KOPT-K1 (cell line): Measurements from ENCODE around the gene SYNE1.

ENCODE experiments used
- H3K27ac ChIP-seq: fragments of 200-600 bp; sonication (generic); 2 replicates; pipeline ENCODE4 v1.5.1; 2016; ENCODE audit warnings: antibody characterized with exemption, mild to moderate bottlenecking, low read depth, low read length; ENCODE audit not compliant: poor library complexity, severe bottlenecking
- H3K36me3 ChIP-seq: fragments of 200-600 bp; sonication (generic); 2 replicates; pipeline ENCODE4 v1.5.1; 2017; ENCODE audit warnings: antibody characterized with exemption, mild to moderate bottlenecking, low read length, moderate library complexity; ENCODE audit not compliant: insufficient read depth
- H3K9me3 ChIP-seq: fragments of 200-600 bp; sonication (generic); 2 replicates; pipeline ENCODE4 v1.5.1; 2017; ENCODE audit warnings: antibody characterized with exemption, low read length, mild to moderate bottlenecking; ENCODE audit not compliant: insufficient read depth, poor library complexity, severe bottlenecking

The SYNE1 gene

DNA sequence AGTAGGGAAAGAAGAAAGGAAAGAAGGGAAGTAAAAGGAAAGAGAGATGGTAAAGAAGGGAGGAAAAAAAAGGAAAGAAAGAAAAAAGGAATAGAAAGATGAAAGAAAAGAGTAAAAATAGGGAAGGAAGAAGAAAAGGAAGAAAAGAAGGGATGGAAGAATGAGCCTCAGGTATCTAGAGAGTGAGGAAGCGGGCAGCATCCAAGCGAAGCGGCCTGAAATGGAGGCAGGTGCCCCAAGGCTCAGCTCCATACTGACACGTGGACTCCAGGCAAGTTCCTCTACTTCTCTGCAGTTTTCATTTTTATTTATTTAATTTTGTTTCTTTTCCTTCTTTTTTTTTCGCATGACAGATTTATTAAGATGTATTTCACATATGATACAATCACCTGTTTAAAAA, 456.6 kb downstream of the SYNE1 start:
- H3K36me3 ChIP-seq = no peaks in the 10 kb centered on the region
- H3K27ac ChIP-seq = no peak overlapping the region
- H3K9me3 ChIP-seq = no peaks in the 10 kb centered on the region

DNA sequence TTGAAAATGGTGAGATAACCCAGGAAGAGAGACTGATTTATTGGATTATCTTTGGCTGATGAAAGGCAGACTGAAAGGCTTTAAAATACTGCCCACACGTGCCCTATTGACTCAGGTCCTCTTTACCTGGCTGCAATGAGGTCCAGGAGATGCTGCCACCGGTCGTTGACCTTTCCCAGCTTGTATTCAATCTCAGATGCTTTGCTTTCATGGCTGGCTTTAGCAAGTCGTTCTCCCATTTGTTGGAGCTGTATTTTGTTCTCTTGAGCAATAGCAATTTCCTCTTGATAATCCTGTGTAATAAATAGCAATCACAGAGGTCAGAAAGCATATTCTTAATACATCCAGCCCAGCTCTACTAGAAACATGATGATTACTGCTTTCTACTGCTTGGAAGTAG, 460.9 kb downstream of the SYNE1 start:
- Histone ChIP-seq H3K27ac (no peak overlapping the region), H3K9me3 (no peaks in the 10 kb centered on the region), H3K36me3 (peaks cover 3% of the 10 kb centered on the region; the same call in 1 of the 2 replicates)

DNA sequence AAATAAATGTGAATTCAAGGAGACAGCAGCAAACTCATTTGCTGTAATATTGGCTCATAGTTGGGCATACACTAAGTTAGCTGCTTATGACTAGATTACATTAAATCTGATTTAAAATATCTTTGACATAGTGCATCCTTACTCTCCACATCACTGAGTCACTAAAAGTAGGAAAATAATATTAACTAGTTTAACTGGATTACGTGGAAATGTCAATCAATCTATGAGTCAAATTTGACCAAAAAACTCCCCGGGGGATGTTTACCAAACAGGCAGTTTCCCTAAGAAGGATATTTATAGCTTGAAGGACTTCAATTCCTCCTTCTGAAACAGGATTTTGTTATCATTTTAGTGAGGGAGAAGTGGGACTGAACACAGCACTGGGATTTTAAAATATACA, 463.2 kb downstream of the SYNE1 start:
- Histone ChIP-seq H3K36me3 (peaks cover 3% of the 10 kb centered on the region; the same call in 1 of the 2 replicates), H3K9me3 (no peaks in the 10 kb centered on the region), H3K27ac (no peak overlapping the region)

DNA sequence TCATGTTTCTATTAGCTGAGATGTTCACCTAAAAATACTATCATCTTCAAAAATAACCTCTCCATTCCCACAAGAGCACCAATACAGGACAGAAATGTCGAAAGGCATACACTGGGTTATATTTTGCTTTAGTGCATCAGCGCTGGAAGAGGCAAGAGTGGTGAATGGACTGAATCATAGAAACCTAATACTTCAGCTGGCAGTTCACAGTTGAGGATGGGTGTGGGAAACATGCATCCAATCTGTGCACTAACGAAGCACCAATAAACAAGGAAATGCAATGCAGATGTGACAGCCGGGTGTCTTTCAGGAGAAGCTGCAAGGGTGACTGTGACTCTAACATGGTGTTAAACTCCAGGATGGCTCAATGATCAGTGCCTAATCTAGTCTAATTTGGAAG, 463.8 kb downstream of the SYNE1 start:
- Histone ChIP-seq H3K27ac (no peak overlapping the region), H3K9me3 (no peaks in the 10 kb centered on the region), H3K36me3 (peaks cover 3% of the 10 kb centered on the region; the same call in 1 of the 2 replicates)

DNA sequence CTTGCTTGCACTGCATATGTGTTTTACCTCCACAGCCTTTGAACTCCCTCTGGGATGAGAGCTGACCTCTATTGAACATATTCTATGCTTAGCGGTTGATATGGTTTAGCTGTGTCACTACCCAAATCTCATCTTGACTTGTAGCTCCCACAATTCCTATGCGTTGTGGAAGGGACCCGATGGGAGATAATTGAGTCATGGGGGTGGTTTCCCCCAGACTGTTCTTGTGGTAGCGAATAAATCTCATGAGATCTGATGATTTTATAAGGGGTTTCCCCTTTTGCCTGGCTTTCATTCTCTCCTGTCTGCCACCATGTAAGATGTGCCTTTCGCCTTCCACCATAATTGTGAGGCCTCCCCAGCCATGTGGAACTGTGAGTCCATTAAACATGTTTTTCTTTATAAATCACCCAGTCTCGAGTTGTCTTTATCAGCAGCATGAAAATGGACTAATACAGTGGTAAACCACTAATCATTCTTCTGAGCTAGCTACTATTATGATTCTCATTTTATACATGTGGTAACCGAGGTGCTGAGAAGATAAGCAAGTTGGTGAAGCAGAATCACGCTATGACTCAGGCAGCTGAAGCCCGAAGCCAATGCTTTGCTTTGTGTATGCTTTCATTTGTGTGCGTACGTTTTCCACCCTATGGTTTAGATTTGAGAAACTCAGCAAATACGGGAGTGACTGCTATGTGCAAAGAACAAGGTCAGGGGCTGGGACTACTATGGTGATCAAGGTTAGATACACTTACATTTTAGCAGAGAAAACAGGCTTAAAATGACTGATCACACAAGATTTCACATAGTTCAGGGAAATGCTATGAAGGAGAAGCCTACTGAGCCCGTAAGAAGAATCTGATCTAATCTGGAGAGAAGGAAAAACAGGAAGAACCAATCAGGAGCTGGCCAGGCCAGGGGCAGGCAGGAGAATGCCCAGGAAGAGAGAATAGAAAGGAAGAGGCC, 466.2 kb downstream of the SYNE1 start:
- peaks cover 3% of the 10 kb centered on the region; the same call in 1 of the 2 replicates for H3K36me3 ChIP-seq

DNA sequence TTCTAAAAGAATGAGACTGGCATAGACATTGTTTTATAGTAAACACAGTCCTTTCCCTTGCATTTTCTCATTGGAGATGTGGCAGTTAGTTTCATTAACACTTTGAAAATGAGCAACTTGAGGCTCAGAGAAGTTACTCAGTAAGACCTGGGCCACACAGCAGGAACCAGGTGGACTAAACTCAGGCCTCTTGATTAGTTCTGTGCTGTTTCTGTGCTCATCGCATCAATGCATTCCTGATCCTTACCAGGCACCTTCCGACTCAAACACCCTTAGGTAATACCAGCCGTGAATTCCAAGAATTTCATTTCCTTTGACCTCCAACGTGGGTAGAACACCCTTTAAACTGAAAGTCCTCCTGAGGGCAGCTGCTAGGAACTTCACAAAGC, 466.9 kb downstream of the SYNE1 start:
- H3K36me3 ChIP-seq = peaks cover 2% of the 10 kb centered on the region; the same call in 1 of the 2 replicates
- H3K9me3 ChIP-seq = no peaks in the 10 kb centered on the region
- no peak overlapping the region for H3K27ac ChIP-seq

More for the DNA sequence above, 466.2 kb downstream of the SYNE1 start:
- Histone ChIP-seq H3K9me3 (no peaks in the 10 kb centered on the region), H3K27ac (no peak overlapping the region)

DNA sequence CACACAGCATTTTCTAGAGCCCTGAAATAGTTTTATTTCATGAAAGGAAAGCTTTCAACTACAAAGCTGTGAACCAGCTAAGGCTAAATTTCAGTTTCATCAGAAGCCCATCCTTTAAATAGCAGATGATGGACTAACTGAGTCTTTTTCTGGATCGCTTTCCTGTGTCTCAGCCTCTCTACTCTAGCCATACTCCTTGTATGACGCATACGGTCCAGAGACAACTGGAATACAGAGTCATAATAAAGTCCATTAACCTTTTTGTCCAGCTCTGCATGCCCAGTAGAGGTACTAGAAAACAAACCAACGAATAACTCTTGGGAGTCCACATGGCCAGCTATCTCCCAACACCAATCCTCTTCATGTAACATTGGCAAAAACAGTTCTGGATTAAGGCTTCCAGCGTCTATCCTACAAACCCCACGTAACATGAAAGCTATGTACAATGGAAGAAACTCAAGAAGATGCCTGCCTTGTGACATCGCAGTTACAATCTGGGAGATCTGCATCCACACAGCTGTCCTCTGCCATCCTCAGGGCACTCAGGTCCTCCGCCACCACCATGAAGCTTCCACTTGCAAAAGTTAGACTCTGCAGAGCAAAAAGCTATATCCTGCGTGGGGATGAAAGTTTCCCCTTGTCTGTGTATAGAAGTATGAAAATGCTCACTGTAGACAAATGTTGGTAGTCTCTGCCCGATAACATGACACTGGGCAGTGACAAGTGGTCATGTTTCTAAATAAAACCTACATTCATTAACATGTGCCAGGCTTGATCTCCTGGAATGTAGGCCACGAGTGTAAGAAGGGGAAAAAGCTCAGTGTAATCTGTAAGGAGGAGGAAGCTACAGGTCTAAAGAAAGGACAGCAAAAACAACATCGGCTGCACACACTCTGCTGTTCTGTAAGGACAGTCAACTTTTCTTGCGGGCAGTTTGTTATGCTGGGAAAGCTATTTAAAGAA, 469.2 kb downstream of the SYNE1 start:
- Histone ChIP-seq H3K9me3 (no peaks in the 10 kb centered on the region), H3K36me3 (no peaks in the 10 kb centered on the region; the same call in 1 of the 2 replicates), H3K27ac (no peak overlapping the region)

DNA sequence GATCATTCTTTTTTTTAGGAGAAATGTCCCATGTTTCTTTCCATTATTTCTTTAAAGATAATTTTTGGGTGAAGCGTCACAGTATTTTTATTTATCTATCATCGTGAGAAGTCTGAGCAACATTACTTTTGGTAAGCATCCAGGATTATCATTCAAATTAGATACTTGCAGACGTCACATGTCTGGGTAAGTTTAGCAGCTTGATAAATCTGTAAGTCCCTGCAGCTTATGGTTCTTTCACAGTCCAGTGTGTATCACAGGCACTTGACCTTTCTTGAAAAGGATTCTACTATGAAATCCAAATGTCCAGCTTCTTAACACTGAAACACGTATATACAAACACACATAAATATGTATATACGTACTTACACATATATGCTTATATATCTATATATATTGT, 470.3 kb downstream of the SYNE1 start:
- H3K27ac ChIP-seq = no peak overlapping the region

DNA sequence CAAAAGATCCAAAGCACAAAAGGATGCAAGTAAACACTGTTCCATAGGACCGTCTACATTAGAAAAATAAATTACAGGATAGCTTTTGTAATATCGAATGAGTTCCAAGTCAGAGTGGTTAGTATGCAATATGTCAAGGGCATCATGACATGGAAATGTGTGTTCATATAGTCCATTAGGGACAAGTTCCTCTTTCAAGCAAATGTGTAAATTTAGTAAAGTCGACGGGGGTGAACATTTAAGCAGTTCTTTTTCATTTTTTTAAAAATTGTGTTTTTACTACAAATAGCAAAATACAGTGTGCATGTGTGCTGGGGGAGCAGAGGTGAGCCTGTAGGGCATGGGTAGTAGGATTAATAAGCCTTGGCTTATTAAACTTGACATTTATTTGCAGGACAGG, 470.7 kb downstream of the SYNE1 start:
- H3K9me3 ChIP-seq = no peaks in the 10 kb centered on the region
- no peak overlapping the region for H3K27ac ChIP-seq
- no peaks in the 10 kb centered on the region; the same call in 1 of the 2 replicates for H3K36me3 ChIP-seq

More for the DNA sequence above, 470.3 kb downstream of the SYNE1 start:
- H3K9me3 ChIP-seq = no peaks in the 10 kb centered on the region
- H3K36me3 ChIP-seq = no peaks in the 10 kb centered on the region; the same call in 1 of the 2 replicates

DNA sequence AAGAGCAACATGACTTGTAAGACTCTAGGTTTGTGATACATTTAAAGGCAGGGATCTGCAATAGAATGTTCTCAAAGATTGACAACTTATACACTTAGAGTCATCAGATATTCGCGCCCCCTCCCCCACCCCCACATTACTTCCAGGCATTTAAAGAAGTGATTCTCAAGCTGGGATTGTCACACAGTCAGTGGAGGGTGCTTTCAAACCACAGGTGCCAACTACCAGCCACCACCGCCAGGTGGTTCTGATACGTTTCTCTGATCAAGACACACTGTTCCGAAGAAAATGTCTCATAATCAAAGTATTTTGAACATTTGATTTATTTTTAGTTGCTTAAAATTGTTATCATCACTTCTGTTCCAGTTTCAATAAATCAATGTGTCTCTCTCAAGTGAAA, 472.2 kb downstream of the SYNE1 start:
- no peaks in the 10 kb centered on the region for H3K9me3 ChIP-seq
- no peaks in the 10 kb centered on the region; the same call in 1 of the 2 replicates for H3K36me3 ChIP-seq
- H3K27ac ChIP-seq = no peak overlapping the region

DNA sequence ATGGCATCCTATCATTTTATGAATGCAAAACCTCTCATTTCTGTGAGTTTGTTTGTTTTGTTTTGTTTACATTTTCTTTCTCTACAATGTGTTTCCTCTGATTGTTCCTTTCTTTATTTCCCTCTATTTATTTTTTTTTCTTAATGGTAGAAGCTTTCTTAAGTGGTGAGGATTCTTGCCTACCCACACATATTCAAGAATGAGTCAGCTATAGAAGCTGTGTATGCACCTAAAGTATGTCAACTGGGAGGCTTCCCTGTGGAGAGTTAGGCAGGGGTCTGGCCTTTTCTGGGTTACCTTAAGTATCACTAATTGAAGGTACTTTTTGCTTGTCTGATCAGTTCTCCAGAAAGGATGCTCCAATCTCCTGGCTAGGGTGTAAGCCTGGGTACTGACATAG, 475.7 kb downstream of the SYNE1 start:
- H3K36me3 ChIP-seq = no peaks in the 10 kb centered on the region; the same call in 1 of the 2 replicates
- H3K9me3 ChIP-seq = no peaks in the 10 kb centered on the region
- H3K27ac ChIP-seq = no peak overlapping the region

DNA sequence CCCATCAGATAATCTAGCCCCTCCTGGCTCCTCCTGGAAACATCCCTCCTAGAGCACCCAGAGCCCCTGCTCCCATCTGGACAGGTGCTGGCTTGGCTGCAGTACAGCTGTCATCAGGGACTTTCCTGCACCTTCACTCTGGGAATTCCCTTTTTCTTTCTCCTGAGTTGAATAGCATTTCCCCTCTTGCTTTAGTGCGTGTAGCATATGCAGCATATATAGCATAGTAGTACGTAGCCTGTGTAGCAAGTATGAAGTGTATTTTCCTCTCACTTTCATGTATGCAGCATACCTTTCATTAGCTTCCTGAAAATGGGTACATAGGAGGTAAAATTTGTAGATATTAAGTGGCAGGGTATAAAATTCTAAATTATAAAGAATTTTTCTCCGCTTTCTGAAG, 476.8 kb downstream of the SYNE1 start:
- Histone ChIP-seq H3K9me3 (no peaks in the 10 kb centered on the region), H3K27ac (no peak overlapping the region), H3K36me3 (no peaks in the 10 kb centered on the region; the same call in 1 of the 2 replicates)

DNA sequence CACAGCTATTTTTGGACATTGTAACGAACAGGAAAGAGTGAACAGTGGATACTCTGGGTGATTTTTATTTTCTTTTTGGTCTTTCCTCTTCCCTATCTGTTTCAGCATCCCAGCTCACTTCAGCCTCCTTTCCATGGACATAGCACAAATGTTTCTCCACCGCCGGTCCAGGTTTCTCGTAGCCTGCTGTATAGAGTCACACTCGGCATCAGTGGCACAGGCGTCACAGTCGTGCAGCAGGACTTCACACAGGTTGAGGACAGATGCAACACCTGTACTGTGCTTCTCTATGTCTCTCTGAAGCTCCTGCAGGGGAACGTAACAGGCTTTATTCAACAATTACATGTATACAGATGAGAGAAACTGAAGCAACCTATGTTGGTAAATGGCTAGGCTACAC, 481.4 kb downstream of the SYNE1 start:
- Histone ChIP-seq H3K27ac (no peak overlapping the region), H3K36me3 (peaks cover 16% of the 10 kb centered on the region), H3K9me3 (no peaks in the 10 kb centered on the region)

DNA sequence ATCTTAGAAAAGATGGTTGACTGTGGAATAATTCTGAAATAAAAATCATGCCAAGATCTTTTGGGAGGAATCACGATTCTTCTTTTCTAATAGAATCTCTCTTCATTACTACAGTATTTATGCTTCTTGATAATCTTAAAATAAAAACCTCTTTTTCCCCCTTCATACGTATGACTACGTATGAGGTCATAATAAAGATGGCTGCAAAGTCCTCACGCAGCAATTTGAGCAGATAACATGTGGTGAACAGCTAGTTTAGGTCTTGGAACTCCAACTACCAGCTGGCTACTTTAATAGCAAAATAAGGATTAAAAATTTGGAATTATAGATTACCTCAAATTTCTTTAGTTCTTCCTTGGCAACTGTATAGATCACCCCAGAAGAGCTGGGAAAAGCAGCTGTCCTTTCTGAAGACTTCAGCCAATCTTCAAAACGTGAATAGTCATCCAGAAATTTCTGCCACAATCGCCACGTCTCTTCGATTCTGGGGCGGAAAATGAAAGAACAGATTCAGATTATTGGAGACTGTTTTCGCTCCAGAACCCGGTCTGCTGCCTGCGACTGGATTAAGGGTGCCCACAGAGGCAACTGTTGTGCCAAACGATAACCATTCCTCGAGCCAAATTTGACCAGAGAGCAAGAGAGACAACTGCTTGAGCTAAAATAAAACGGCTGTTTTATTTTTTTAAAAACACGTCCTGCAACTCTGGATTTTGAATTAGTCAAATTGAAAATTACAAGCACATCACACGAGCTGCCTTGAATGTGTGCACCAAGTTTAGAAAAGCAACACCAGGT, 482.4 kb downstream of the SYNE1 start:
- Histone ChIP-seq H3K36me3 (peaks cover 27% of the 10 kb centered on the region), H3K27ac (no peak overlapping the region), H3K9me3 (no peaks in the 10 kb centered on the region)
